AML-193 (cell line): ENCODE results near the gene PCDHA9.
"Not testable (repeated sequence)": the region's sequence is repeated elsewhere in the genome, so short reads cannot be mapped to it uniquely, and the experiment has no call there.

Experiments used
- DNase-seq, 2 experiments: peaks; one replicate each; lab custom pipeline; 2025; lab: John Stamatoyannopoulos, UW

Gene PCDHA9, protein sequence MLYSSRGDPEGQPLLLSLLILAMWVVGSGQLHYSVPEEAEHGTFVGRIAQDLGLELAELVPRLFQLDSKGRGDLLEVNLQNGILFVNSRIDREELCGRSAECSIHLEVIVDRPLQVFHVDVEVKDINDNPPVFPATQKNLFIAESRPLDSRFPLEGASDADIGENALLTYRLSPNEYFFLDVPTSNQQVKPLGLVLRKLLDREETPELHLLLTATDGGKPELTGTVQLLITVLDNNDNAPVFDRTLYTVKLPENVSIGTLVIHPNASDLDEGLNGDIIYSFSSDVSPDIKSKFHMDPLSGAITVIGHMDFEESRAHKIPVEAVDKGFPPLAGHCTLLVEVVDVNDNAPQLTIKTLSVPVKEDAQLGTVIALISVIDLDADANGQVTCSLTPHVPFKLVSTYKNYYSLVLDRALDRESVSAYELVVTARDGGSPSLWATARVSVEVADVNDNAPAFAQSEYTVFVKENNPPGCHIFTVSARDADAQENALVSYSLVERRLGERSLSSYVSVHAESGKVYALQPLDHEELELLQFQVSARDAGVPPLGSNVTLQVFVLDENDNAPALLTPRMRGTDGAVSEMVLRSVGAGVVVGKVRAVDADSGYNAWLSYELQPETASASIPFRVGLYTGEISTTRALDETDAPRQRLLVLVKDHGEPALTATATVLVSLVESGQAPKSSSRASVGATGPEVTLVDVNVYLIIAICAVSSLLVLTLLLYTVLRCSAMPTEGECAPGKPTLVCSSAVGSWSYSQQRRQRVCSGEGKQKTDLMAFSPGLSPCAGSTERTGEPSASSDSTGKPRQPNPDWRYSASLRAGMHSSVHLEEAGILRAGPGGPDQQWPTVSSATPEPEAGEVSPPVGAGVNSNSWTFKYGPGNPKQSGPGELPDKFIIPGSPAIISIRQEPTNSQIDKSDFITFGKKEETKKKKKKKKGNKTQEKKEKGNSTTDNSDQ

DNA sequence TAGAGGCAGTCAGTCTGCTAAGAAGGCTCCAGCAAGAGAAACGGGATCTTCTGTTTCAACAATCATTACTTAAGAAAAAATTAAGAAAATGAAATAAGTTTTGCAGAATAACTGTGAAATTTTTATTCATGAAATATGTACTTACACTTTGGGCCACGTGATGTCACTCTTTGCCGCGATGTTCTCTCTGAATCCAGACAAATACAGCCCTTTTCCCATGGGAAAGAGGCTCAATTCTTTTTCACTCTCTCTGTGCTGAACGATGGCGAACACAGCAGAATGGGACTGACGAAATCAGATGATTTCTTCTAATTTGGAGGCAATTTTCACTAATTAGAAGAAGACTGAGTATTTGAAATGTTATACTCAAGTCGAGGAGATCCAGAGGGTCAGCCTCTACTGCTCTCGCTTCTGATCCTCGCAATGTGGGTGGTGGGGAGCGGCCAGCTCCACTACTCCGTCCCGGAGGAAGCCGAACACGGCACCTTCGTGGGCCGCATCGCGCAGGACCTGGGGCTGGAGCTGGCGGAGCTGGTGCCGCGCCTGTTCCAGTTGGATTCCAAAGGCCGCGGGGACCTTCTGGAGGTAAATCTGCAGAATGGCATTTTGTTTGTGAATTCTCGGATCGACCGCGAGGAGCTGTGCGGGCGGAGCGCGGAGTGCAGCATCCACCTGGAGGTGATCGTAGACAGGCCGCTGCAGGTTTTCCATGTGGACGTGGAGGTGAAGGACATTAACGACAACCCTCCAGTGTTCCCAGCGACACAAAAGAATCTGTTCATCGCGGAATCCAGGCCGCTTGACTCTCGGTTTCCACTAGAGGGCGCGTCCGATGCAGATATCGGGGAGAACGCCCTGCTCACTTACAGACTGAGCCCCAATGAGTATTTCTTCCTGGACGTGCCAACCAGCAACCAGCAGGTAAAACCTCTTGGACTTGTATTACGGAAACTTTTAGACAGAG is at the start of gene PCDHA9:
TSS of gene PCDHA9 (plus strand) at position 244 of the 964 bp plus-strand sequence. CDS start at position 358, 114 bp downstream.
- not testable (repeated sequence) for DNase-seq

DNA sequence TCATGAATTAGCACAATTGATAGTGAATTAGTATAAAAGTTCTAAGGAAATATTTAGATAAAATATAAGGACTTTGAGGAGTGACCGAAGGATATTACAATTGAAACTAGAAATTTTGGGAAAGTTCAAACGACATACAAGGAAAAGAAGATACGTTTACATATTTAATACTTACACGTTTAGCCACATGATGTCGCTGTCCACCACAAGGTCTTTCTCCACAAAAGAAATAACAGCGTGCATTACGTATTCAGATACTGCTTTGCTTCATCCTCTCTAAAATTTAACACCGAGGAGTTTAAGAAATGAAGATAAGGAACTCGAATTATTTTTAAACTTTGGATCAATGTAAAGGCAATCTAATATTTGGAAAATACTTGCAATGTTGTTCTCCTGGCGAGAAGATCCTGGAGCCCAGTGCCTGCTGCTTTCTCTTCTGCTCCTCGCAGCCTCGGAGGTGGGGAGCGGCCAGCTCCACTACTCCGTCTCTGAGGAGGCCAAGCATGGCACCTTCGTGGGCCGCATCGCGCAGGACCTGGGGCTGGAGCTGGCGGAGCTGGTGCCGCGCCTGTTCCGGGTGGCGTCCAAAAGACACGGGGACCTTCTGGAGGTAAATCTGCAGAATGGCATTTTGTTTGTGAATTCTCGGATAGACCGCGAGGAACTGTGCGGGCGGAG is 47.2 kb upstream of the PCDHA9 start, which contains the start of gene PCDHA3:
TSS of gene PCDHA3 (plus strand) at position 242 of the 678 bp plus-strand sequence.
- DNase-seq = no peak

DNA sequence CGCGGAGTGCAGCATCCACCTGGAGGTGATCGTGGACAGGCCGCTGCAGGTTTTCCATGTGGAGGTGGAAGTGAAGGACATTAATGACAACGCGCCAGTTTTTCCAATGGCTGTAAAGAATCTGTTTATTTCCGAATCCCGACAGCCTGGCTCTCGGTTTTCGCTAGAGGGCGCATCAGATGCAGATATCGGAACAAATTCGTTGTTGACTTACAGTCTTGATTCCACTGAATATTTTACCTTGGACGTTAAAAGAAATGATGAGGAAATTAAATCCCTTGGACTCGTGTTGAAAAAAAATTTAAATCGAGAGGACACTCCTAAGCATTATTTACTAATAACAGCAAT is 46.7 kb upstream of the PCDHA9 start:
- DNase-seq = no peak

DNA sequence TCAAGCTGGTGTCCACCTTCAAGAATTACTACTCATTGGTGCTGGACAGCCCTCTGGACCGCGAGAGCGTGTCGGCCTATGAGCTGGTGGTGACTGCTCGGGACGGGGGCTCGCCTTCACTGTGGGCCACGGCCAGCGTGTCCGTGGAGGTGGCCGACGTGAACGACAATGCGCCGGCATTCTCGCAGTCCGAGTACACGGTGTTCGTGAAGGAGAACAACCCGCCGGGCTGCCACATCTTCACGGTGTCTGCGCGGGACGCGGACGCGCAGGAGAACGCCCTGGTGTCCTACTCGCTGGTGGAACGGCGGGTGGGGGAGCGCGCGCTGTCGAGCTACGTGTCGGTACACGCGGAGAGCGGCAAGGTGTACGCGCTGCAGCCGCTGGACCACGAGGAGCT is 45.8 kb upstream of the PCDHA9 start:
- not testable (repeated sequence) for DNase-seq

DNA sequence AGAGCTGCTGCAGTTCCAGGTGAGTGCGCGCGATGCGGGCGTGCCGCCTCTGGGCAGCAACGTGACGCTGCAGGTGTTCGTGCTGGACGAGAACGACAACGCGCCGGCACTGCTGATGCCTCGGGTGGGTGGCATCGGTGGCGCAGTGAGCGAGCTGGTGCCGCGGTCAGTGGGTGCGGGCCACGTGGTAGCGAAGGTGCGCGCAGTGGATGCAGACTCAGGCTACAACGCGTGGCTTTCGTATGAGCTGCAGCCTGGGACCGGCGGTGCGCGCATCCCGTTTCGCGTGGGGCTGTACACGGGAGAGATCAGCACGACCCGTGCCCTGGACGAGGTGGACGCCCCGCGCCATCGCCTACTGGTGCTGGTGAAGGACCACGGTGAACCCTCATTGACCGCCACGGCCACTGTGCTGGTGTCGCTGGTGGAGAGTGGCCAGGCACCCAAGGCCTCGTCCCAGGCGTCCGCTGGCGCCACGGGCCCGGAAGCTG is 45.4 kb upstream of the PCDHA9 start:
- no peak for DNase-seq

DNA sequence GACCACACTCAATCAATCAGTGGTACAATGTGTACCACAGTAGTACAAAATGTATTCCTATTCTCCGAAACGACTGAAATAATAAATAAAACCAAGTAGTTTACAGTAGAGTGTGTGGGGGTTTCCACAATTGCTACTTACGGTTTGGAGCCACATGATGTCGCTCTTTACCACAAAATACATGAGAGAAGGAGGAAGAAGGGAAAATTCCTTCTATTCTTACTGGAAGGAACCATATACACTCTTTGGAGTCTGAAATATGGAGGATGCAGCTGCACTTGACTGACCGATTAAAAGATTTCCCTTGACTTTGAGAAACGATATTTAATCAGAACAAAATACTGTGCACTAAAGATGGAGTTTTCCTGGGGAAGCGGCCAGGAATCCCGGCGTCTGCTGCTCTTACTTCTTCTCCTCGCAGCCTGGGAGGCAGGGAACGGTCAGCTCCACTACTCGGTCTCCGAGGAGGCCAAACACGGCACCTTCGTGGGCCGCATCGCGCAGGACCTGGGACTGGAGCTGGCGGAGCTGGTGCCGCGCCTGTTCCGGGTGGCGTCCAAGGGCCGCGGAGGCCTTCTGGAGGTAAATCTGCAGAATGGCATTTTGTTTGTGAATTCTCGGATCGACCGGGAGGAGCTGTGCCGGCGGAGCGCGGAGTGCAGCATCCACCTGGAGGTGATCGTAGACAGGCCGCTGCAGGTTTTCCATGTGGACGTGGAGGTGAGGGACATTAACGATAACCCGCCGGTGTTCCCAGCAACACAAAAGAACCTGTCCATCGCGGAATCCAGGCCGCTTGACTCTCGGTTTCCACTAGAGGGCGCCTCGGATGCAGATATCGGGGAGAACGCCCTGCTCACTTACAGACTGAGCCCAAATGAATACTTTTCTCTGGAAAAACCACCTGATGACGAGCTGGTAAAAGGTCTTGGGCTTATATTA is 41.1 kb upstream of the PCDHA9 start, which contains the start of gene PCDHA4:
TSS of gene PCDHA4 (plus strand) at position 235 of the 942 bp plus-strand sequence.
- DNase-seq = no peak

DNA sequence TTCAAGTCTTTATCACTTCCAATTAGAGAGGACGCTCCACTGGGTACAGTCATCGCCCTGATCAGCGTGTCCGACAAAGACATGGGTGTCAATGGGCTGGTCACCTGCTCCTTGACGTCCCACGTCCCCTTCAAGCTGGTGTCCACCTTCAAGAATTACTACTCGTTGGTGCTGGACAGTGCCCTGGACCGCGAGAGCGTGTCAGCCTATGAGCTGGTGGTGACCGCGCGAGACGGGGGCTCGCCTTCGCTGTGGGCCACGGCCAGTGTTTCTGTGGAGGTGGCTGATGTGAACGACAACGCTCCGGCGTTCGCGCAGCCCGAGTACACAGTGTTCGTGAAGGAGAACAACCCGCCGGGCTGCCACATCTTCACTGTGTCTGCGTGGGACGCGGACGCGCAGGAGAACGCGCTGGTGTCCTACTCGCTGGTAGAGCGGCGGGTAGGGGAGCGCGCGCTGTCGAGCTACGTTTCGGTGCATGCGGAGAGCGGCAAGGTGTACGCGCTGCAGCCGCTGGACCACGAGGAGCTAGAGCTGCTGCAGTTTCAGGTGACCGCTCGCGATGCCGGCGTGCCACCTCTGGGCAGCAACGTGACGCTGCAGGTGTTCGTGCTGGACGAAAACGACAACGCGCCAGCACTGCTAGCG is 39.8 kb upstream of the PCDHA9 start:
- DNase-seq = not testable (repeated sequence)

DNA sequence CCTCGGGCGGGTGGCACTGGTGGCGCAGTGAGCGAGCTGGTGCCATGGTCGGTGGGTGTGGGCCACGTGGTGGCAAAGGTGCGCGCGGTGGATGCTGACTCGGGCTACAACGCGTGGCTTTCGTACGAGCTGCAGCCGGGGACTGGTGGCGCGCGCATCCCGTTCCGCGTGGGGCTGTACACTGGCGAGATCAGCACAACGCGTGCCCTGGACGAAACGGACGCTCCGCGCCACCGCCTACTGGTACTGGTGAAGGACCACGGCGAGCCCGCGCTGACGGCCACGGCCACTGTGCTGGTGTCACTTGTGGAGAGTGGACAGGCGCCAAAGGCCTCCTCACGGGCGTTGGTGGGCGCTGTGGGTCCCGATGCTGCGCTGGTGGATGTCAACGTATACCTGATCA is 39.3 kb upstream of the PCDHA9 start:
- no peak for DNase-seq

DNA sequence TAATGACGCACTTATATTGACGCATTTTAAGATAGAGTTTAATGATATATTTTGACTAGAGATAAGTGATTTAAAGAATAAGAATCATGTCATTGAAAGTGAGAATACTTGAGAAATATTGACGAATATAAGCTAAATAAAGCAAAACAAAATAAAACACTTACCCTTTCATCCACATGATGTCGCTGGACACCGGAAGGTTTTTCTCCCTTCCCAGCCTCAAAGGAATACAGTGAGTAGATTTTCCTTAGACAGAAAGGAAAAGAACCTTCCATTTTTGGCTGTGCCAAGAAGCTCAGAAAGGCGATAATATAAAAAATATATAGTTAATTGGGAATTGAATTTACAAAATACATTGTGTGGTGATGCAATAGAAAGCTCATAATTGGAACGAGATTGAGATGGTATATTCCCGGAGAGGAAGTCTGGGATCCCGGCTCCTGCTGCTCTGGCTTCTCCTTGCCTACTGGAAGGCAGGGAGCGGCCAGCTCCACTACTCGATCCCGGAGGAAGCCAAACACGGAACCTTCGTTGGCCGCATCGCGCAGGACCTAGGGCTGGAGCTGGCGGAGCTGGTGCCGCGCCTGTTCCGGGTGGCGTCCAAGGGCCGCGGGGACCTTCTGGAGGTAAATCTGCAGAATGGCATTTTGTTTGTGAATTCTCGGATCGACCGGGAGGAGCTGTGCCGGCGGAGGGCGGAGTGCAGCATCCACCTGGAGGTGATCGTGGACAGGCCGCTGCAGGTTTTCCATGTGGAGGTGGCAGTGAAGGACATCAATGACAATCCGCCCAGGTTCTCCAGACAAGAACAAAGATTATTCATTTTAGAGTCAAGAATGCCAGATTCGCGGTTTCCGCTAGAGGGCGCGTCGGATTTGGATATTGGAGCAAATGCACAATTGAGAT is 26.6 kb upstream of the PCDHA9 start, which contains the start of gene PCDHA5:
TSS of gene PCDHA5 (plus strand) at position 239 of the 906 bp plus-strand sequence.
- DNase-seq = no peak

DNA sequence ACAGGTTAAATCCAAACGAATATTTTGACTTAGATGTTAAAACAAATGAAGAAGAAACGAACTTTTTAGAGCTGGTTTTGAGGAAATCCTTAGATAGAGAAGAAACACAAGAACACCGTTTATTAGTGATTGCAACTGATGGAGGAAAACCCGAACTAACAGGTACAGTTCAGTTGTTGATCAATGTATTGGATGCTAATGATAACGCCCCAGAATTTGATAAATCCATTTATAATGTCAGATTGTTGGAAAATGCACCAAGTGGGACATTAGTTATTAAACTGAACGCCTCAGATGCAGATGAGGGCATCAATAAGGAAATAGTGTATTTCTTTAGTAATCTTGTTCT is 25.9 kb upstream of the PCDHA9 start:
- DNase-seq = no peak

DNA sequence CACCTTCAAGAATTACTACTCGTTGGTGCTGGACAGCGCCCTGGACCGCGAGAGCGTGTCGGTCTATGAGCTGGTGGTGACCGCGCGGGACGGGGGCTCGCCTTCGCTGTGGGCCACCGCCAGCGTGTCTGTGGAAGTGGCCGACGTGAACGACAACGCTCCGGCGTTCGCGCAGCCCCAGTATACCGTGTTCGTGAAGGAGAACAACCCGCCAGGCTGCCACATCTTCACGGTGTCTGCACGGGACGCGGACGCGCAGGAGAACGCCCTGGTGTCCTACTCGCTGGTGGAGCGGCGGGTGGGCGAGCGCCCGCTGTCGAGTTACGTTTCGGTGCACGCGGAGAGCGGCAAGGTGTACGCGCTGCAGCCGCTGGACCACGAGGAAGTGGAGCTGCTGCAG is 25.2 kb upstream of the PCDHA9 start:
- not testable (repeated sequence) for DNase-seq

DNA sequence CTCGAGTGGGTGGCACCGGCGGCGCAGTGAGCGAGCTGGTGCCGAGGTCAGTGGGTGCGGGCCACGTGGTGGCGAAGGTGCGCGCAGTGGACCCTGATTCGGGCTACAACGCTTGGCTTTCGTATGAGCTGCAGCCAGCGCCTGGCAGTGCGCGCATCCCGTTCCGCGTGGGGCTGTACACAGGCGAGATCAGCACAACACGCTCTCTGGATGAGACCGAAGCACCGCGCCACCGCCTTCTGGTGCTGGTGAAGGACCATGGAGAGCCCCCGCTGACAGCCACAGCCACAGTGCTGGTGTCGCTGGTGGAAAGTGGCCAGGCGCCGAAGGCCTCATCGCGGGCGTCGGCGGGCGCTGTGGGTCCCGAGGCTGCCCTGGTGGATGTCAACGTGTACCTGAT is 24.7 kb upstream of the PCDHA9 start:
- DNase-seq = no peak

DNA sequence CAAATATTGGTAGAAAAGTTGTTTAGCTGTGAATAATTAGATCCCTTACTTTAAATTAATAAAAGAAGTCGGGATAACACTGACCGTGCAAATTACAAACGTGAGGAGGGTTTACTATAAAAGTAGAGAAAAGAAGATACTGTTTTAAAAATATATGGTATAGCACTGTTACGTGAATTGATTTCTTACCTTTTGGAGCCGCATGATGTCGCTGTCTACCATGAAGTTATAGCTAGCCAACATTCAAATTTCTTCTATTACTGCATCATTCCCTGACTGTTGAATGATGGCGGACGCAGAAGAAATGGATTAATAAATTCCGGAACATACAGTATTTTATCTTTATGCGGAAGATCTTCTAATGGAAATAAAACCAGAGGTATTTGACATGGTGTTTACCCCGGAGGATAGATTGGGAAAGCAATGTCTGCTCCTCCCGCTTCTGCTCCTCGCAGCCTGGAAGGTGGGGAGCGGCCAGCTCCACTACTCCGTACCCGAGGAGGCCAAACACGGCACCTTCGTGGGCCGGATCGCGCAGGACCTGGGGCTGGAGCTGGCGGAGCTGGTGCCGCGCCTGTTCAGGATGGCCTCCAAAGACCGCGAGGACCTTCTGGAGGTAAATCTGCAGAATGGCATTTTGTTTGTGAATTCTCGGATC is 20.3 kb upstream of the PCDHA9 start, which contains the start of gene PCDHA6:
TSS of gene PCDHA6 (plus strand) at position 257 of the 658 bp plus-strand sequence. CDS start at position 389, 132 bp downstream.
- no peak for DNase-seq

DNA sequence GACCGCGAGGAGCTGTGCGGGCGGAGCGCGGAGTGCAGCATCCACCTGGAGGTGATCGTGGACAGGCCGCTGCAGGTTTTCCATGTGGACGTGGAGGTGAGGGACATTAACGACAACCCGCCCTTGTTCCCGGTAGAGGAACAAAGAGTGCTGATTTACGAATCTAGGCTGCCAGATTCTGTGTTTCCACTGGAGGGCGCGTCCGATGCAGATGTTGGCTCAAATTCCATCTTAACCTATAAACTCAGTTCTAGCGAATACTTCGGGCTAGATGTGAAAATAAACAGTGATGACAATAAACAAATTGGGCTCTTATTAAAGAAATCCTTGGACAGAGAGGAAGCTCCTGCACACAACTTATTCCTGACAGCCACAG is 19.8 kb upstream of the PCDHA9 start:
- no peak for DNase-seq

DNA sequence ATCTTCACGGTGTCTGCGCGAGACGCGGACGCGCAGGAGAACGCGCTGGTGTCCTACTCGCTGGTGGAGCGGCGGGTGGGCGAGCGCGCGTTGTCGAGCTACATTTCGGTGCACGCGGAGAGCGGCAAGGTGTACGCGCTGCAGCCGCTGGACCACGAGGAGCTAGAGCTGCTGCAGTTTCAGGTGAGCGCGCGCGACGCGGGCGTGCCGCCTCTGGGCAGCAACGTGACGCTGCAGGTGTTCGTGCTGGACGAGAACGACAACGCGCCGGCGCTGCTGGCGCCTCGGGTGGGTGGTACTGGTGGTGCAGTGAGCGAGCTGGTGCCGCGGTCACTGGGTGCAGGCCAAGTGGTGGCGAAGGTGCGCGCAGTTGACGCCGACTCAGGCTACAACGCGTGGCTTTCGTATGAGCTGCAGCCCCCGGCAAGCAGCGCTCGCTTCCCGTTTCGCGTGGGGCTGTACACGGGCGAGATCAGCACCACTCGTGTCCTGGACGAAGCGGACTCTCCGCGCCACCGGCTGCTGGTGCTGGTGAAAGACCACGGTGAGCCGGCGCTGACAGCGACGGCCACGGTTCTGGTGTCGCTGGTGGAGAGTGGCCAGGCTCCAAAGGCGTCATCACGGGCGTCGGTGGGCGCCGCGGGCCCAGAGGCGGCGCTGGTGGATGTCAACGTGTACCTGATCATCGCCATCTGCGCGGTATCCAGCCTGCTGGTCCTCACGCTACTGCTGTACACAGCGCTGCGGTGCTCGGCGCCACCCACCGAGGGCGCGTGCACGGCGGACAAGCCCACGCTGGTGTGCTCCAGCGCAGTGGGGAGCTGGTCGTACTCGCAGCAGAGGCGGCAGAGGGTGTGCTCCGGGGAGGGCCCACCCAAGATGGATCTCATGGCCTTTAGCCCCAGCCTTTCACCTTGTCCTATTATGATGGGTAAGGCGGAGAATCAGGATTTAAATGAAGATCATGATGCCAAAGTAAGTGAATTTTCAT is 18.4 kb upstream of the PCDHA9 start:
- DNase-seq = not testable (repeated sequence)

DNA sequence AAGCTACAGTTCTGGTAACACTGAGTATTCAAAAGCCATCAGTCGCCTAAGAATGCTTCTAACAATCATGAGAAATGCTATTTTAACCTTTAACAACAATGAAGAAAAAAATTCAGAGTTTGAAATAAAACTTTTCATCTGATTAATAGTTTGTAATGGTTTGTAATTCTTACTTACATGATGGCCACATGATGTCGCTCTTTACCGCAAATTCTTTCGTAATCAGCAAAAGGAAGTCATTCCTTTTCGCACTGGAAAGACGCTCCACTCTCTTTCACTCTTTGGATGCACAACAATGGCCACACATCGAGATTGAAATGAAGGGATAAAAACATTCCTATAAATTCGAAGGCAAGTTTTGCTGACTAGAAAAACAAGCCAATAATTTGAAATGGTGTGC is 14.2 kb upstream of the PCDHA9 start, which contains the start of gene PCDHA7:
TSS of gene PCDHA7 (plus strand) at position 277 of the 400 bp plus-strand sequence. CDS start at position 392, 115 bp downstream.
- no peak for DNase-seq
